ENCODE measurements around the gene PLCH1.

GRCh38 chr3:155646669-155647068, 98.2 kb downstream of the PLCH1 start:
- TF ChIP-seq CTCF (IDR thresholded peaks at IDR 0.05 in 2 of 3, conservative IDR thresholded peaks at IDR 0.05 in 1 of 3; ENCODE audit: insufficient read depth in 2 of 3, low read depth in 1 of 3, low read length in 3 of 3) (no peak), ZNF274 (IDR thresholded peaks at IDR 0.05; ENCODE audit: borderline replicate concordance, low read depth, low read length) (no peak)

Measured in K562 (cell line).